Measurements from ENCODE around the gene UVRAG.

The UVRAG gene

GRCh38 chr11:75809991-75810390 lies 5.0 kb upstream of the UVRAG start:
- DNase-seq (ENCODE audit: insufficient read length, low spot score) = no peak
- no peak for TF ChIP-seq POLR2A (IDR thresholded peaks at IDR 0.05; ENCODE audit: low read depth, low read length)
- no peak for FAIRE-seq

GRCh38 chr11:75810637-75811390 lies 4.2 kb upstream of the UVRAG start:
- DNase-seq (ENCODE audit: insufficient read length, low spot score) = no peak
- TF ChIP-seq POLR2A (IDR thresholded peaks at IDR 0.05; ENCODE audit: low read depth, low read length) = no peak
- no peak for FAIRE-seq

GRCh38 chr11:75811485-75811884 lies 3.5 kb upstream of the UVRAG start:
- no peak for DNase-seq (ENCODE audit: insufficient read length, low spot score)

GRCh38 chr11:75812542-75813040 lies 2.4 kb upstream of the UVRAG start:
- DNase-seq (ENCODE audit: insufficient read length, low spot score) (no peak), FAIRE-seq (no peak)
- TF ChIP-seq POLR2A (IDR thresholded peaks at IDR 0.05; ENCODE audit: low read depth, low read length) = no peak

More at GRCh38 chr11:75811485-75811884, 3.5 kb upstream of the UVRAG start:
- FAIRE-seq = no peak
- no peak for TF ChIP-seq POLR2A (IDR thresholded peaks at IDR 0.05; ENCODE audit: low read depth, low read length)

- TF ChIP-seq POLR2A (IDR thresholded peaks at IDR 0.05; ENCODE audit: low read depth, low read length) = no peak
Measured at GRCh38 chr11:75813124-75813523, 1.9 kb upstream of the UVRAG start.

GRCh38 chr11:75813622-75814039 lies 1.4 kb upstream of the UVRAG start:
- no peak for DNase-seq (ENCODE audit: insufficient read length, low spot score)
- no peak for TF ChIP-seq POLR2A (IDR thresholded peaks at IDR 0.05; ENCODE audit: low read depth, low read length)
- no peak for FAIRE-seq

More at GRCh38 chr11:75813124-75813523, 1.9 kb upstream of the UVRAG start:
- FAIRE-seq = no peak
- DNase-seq (ENCODE audit: insufficient read length, low spot score) = no peak

- TF ChIP-seq POLR2A (IDR thresholded peaks at IDR 0.05; ENCODE audit: low read depth, low read length) = no peak
- FAIRE-seq (no peak), DNase-seq (ENCODE audit: insufficient read length, low spot score) (no peak)
Measured at GRCh38 chr11:75814363-75814676, 690 bp upstream of the UVRAG start.

- no peak for TF ChIP-seq POLR2A (IDR thresholded peaks at IDR 0.05; ENCODE audit: low read depth, low read length)
- FAIRE-seq (no peak), DNase-seq (ENCODE audit: insufficient read length, low spot score) (peak; percentile 56)
Measured at GRCh38 chr11:75815345-75816168, 547 bp downstream of the UVRAG start.

GRCh38 chr11:75816561-75817239 lies 1.7 kb downstream of the UVRAG start:
- DNase-seq (ENCODE audit: insufficient read length, low spot score) = no peak
- FAIRE-seq = no peak
- TF ChIP-seq POLR2A (IDR thresholded peaks at IDR 0.05; ENCODE audit: low read depth, low read length) = no peak

- no peak for DNase-seq (ENCODE audit: insufficient read length, low spot score)
- no peak for TF ChIP-seq POLR2A (IDR thresholded peaks at IDR 0.05; ENCODE audit: low read depth, low read length)
- FAIRE-seq = no peak
Measured at GRCh38 chr11:75820645-75821044, 5.6 kb downstream of the UVRAG start.

- no peak for FAIRE-seq
- TF ChIP-seq POLR2A (IDR thresholded peaks at IDR 0.05; ENCODE audit: low read depth, low read length) = no peak
- DNase-seq (ENCODE audit: insufficient read length, low spot score) = no peak
Measured at GRCh38 chr11:75821202-75821601, 6.2 kb downstream of the UVRAG start.

- TF ChIP-seq POLR2A (IDR thresholded peaks at IDR 0.05; ENCODE audit: low read depth, low read length) = no peak
- no peak for DNase-seq (ENCODE audit: insufficient read length, low spot score)
- no peak for FAIRE-seq
Measured at GRCh38 chr11:75822541-75822940, 7.5 kb downstream of the UVRAG start.

- DNase-seq (ENCODE audit: insufficient read length, low spot score) = no peak
- FAIRE-seq = no peak
- TF ChIP-seq POLR2A (IDR thresholded peaks at IDR 0.05; ENCODE audit: low read depth, low read length) = no peak
Measured at GRCh38 chr11:75823415-75823814, 8.4 kb downstream of the UVRAG start.

- FAIRE-seq = no peak
- no peak for TF ChIP-seq POLR2A (IDR thresholded peaks at IDR 0.05; ENCODE audit: low read depth, low read length)
Measured at GRCh38 chr11:75823946-75824345, 8.9 kb downstream of the UVRAG start.

More at GRCh38 chr11:75823946-75824345, 8.9 kb downstream of the UVRAG start:
- no peak for DNase-seq (ENCODE audit: insufficient read length, low spot score)
